Epithelial cell of esophagus (primary cell): ENCODE data around the gene ERFE.

Source experiments
- DNase-seq: peaks from one replicate; pipeline ENCODE4 v3.0.0; 2010; ENCODE audit warnings: low read depth
- H3K4me3 ChIP-seq: 2 replicates; pipeline ENCODE4 v1.5.1; 2011; ENCODE audit warnings: mild to moderate bottlenecking, low read length, control low read depth
- CTCF ChIP-seq: IDR thresholded peaks from 2 replicates; pipeline ENCODE4 v1.5.1; 2011; ENCODE audit warnings: low read depth, mild to moderate bottlenecking, low read length, control low read depth, inconsistent platforms; ENCODE audit not compliant: insufficient read depth; ENCODE audit errors: missing control alignments

The ERFE gene

GRCh38 chr2:238159661-238160205, 963 bp downstream of the ERFE start:
- TF ChIP-seq CTCF, result no peak
- no peak overlapping the region for H3K4me3 ChIP-seq
- no peak for DNase-seq

GRCh38 chr2:238160206-238161129, 1.7 kb downstream of the ERFE start:
- no peak for DNase-seq
- no peak overlapping the region for H3K4me3 ChIP-seq
- TF ChIP-seq CTCF, result no peak

- H3K4me3 ChIP-seq, result no peak overlapping the region
- TF ChIP-seq CTCF, result no peak
- DNase-seq, result no peak
Observed at GRCh38 chr2:238161291-238162051, 2.7 kb downstream of the ERFE start.

- no peak overlapping the region for H3K4me3 ChIP-seq
- DNase-seq, result no peak
- TF ChIP-seq CTCF, result no peak
Observed at GRCh38 chr2:238162251-238162845, 3.6 kb downstream of the ERFE start.

- no peak for TF ChIP-seq CTCF
- peak overlapping the region; percentile 1 for H3K4me3 ChIP-seq
- DNase-seq, result no peak
Observed at GRCh38 chr2:238162846-238163441, 4.2 kb downstream of the ERFE start.

- peak overlapping the region; percentile 1 for H3K4me3 ChIP-seq
- DNase-seq, result no peak
- no peak for TF ChIP-seq CTCF
Observed at GRCh38 chr2:238163481-238164198, 4.9 kb downstream of the ERFE start.
